ENCODE results near the gene PKD1. TPM values are rescaled to one million over a fixed set of nuclear protein-coding genes. Genes with fewer than 3 reads are reported as not detected.
A peak's percentile ranks its signal among the peaks of the same experiment; 100 is the strongest.

The PKD1 gene
- total and polyA plus RNA-seq, 2 of the 13 experiments (the other 11 are each of a cell fraction or from before 2014, with no cell fraction given): 22.1 to 23.0 TPM

DNA sequence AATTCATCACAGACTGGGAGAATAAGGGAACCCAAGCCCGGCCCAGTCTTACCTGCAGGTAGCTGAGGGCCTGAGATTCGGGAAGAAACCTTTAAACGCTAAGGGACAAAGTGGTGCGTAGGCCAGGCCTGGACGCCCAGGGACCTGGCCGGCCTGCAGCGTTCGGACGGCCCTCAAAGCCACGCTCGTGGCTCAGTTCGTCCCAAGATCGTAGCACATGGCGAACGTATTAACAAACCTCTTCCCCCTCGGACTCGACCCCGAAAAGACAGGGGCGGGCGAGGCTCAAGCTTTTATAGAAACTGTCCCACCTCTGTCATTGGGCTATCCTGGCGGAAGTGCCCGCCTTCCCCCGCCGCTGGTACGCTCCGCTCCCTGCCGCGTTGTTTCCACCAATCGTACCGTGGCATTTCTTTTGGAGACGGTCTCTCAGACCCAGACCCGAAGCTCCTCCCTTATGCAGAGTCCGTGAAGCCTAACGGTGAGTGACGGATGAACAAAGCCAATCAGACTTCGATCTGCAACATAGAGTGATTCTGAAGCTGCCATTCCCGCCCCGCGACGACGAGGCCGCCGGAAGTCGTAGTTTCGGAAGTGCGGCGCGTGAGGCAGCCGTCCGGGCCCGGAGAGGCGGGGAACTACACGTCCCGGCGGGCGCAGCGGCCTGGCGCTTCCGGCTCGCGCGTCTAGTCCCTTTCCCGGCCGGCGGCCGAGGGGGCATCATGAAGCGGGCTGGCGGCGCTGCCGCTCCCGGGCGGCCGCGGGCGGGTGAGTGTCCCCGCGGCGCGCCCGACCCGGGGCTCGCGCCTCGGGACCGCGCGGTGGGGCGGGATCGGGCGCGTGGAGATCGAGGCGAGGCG lies 19.6 kb upstream of the PKD1 start, which contains the start of gene TRAF7 (continued):
- TF ChIP-seq ZBTB42 (CRISPR knock-in tag; IDR thresholded peaks at IDR 0.05) (0 out of 2 replicates have a peak, but pooled peaks have one; percentile 51), ZNF441 (CRISPR knock-in tag; IDR thresholded peaks at IDR 0.05; ENCODE audit: borderline replicate concordance) (peak; percentile 73; the same call in 1 of the 2 replicates), PAF1 (CRISPR knock-in tag; IDR thresholded peaks at IDR 0.05) (no peak), SOX6 (IDR thresholded peaks at IDR 0.05) (no peak), SOX6 (CRISPR knock-in tag; IDR thresholded peaks at IDR 0.05) (peak; percentile 72), ARNT (IDR thresholded peaks at IDR 0.05) (no peak), ZNF567 (CRISPR knock-in tag; IDR thresholded peaks at IDR 0.05; ENCODE audit: borderline replicate concordance) (no peak), ZNF704 (CRISPR knock-in tag; IDR thresholded peaks at IDR 0.05; ENCODE audit: borderline replicate concordance) (0 out of 2 replicates have a peak, but pooled peaks have one; percentile 63), THYN1 (CRISPR knock-in tag; IDR thresholded peaks at IDR 0.05; ENCODE audit: borderline replicate concordance, low read depth) (no peak), BCL6 (CRISPR knock-in tag; IDR thresholded peaks at IDR 0.05) (peak; percentile 34; the same call in 1 of the 2 replicates), REL (CRISPR knock-in tag; conservative IDR thresholded peaks at IDR 0.05) (no peak), ZNF224 (CRISPR knock-in tag; IDR thresholded peaks at IDR 0.05) (peak; percentile 54; the same call in 1 of the 2 replicates), ZNF615 (CRISPR knock-in tag; IDR thresholded peaks at IDR 0.05; ENCODE audit: borderline replicate concordance) (no peak), SNRNP70 (IDR thresholded peaks at IDR 0.05; ENCODE audit: low read depth, low read length) (no peak), ZNF530 (CRISPR knock-in tag; IDR thresholded peaks at IDR 0.05; ENCODE audit: low read depth) (no peak), HNRNPUL1 (IDR thresholded peaks at IDR 0.05; ENCODE audit: low read depth, low read length) (no peak), MYC (CRISPR knock-in tag; IDR thresholded peaks at IDR 0.05; ENCODE audit: borderline replicate concordance) (peak; percentile 97), ZNF616 (CRISPR knock-in tag; IDR thresholded peaks at IDR 0.05; ENCODE audit: low read depth) (no peak; the same call in 1 of the 2 replicates), ZNF512 (CRISPR knock-in tag; IDR thresholded peaks at IDR 0.05) (no peak), ELF4 (CRISPR knock-in tag; IDR thresholded peaks at IDR 0.05; ENCODE audit: borderline replicate concordance) (peak; percentile 96), ZFP36L1 (CRISPR knock-in tag; IDR thresholded peaks at IDR 0.05) (peak; percentile 94; the same call in 1 of the 2 replicates), ZNF598 (CRISPR knock-in tag; IDR thresholded peaks at IDR 0.05; ENCODE audit: borderline replicate concordance) (peak; percentile 55), FOXP4 (CRISPR knock-in tag; IDR thresholded peaks at IDR 0.05) (no peak; the same call in 1 of the 2 replicates), ZNF383 (CRISPR knock-in tag; IDR thresholded peaks at IDR 0.05; ENCODE audit: borderline replicate concordance) (no peak)
